Spleen (tissue), 7 donors: ENCODE measurements around the gene ZNF71.

Experiments used
- POLR2AphosphoS5 ChIP-seq, 3 donors: sonication (generic); formaldehyde crosslinking; IDR thresholded peaks; one replicate each; pipeline ENCODE4 v1.5.1; 2017; ENCODE audit warnings: antibody characterized with exemption in 3 of 3
- TF ChIP-seq, protein P1 (sequence below), 11 experiments: fragments of 200-600 bp in 7 of 11; fragments of 450-650 bp in 4 of 11; sonication (generic) in 4 of 11; IDR thresholded peaks in 8 of 11; conservative IDR thresholded peaks in 3 of 11; 1 replicate in 7 of 11; 2 replicates in 4 of 11; pipeline versions ENCODE4 v1.4.0 to v1.8.0; 2016 to 2021; ENCODE audit warnings: antibody characterized with exemption in 11 of 11, inconsistent platforms in 4 of 11, mild to moderate bottlenecking in 1 of 11
- donor health status: DM: no; HTN: no; CAD: no; lungs with moderate emphysema.
- donor health status: DM: no; HTN: no; CAD: no.
- donor health status: DM: no; HTN: no; CAD: no.

DNA sequence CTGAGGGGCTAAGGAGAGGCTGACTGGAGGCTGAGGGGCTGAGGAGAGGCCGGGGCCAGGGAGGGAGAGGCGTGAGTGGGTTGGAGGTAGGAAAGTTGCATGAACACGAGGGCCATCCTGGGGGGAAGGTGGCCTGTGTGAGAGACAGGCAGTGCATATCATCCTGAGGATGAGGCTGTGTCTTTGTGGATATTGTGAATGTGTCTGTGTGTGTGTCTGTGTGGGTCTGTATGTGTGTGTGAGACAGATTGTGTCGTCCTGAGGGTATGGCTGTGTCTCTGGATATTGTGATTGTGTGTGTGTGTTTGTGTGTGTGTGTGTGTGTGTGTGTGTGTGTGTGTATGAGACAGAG is 422 bp downstream of the ZNF71 start:
- TF ChIP-seq, protein P1, sequence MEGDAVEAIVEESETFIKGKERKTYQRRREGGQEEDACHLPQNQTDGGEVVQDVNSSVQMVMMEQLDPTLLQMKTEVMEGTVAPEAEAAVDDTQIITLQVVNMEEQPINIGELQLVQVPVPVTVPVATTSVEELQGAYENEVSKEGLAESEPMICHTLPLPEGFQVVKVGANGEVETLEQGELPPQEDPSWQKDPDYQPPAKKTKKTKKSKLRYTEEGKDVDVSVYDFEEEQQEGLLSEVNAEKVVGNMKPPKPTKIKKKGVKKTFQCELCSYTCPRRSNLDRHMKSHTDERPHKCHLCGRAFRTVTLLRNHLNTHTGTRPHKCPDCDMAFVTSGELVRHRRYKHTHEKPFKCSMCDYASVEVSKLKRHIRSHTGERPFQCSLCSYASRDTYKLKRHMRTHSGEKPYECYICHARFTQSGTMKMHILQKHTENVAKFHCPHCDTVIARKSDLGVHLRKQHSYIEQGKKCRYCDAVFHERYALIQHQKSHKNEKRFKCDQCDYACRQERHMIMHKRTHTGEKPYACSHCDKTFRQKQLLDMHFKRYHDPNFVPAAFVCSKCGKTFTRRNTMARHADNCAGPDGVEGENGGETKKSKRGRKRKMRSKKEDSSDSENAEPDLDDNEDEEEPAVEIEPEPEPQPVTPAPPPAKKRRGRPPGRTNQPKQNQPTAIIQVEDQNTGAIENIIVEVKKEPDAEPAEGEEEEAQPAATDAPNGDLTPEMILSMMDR (IDR thresholded peaks at IDR 0.05 in 8 of 11, conservative IDR thresholded peaks at IDR 0.05 in 3 of 11) = no peak
- TF ChIP-seq POLR2AphosphoS5 (IDR thresholded peaks at IDR 0.05) = no peak
